HG02885 (cell line): ENCODE measurements around the gene CAMK2G.
A peak's percentile ranks its signal among the peaks of the same experiment; 100 is the strongest.
"Not testable (repeated sequence)": the region's sequence is repeated elsewhere in the genome, so short reads cannot be mapped to it uniquely, and the experiment has no call there.

Experiments used
- ATAC-seq: cut with Tn5 transposase; IDR thresholded peaks from one replicate; pipeline ENCODE4 v1.9.1; 2021; ENCODE audit warnings: mild to moderate bottlenecking; ENCODE audit not compliant: unreplicated experiment, poor library complexity

Gene CAMK2G

DNA sequence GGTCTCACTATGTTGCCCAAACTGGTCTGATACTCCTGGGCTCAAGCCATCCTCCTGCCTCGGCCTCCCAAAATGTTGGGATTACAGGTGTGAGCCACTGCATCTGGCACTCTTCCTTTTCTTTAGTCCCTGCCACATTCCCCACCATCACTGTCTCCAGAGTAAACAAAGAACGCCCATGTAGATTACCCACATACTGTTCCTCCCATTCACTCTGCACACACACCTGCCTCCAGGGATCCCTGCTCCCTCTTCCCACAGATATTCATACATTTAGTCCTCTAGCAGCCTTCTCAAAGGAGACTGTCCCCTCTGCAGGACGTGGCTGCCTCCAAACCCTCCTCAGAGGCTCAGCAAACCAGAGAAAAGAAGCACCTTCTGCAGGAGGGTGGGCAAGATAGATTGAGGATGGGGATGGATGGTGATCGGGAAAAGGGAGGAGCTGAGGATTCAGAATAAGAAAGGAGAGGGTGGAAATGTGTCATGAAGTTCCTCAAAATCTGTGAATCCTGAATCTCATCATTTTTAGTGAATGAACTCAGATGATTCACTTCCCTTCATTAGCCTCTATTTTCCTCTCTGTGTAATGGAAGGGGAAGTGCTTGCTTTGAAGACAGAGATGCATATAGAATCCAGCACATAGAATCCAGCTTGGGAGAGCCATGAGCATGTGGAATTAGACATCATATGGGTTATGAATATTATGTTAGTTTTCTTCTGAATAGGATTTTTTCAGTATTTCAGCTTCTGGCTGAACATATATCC is 31.1 kb upstream of the CAMK2G start:
- ATAC-seq = no peak

DNA sequence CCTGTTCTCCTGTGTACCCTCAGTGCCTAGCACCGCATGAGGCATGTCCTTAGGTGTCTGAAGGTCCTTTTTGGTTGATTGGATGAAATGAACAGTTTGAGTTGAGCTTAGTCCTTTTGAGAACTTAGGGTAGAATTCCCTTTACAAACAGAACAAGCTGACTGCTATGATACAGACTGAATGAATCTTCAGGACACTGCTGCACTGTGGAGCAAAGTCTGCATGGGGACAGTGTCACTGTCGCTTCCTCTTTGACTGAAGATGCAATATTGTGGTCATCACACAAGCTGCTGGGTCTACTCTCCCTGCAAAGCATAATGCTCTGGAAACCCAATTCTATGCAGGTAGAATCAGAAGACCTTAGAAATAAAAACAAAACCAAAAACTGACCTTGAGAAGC is 28.0 kb upstream of the CAMK2G start:
- ATAC-seq = no peak

DNA sequence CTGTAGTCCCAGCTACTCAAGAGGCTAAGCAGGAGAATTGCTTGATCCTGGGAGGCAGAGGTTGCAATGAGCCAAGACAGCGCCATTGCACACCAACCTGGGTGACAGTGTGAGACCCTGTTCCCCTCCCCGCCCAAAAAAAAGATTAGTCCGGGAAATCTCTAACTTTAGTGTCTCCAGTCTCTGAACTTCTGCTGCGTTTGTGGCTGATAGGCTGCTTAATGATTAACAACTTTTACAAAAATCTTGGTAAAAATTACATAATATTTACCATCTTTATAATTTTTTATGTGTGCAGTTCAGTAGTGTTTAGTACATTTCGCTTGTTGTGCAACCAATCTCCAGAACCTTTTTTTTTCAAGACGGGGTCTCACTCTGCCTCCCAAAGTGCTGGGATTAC is 26.9 kb upstream of the CAMK2G start:
- ATAC-seq = no peak

DNA sequence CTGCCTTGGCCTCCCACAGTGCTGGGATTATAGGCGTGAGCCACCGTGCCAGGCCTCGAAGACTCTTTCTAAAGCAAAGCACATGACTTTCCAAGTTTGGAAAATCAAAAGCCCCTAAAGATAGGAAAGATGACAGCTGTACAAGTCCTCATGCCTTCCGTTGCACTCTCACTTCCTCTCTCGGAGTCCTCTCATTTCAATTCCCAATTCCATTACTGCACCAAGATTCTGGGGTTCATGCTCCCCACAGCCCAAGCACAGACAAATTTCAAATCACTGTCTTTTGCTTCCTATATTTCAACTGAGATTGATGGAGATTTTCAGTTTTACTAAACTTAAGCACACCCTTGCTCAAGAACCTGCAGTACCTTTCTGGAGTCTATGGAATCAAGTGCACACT is 25.7 kb upstream of the CAMK2G start:
- ATAC-seq = no peak

DNA sequence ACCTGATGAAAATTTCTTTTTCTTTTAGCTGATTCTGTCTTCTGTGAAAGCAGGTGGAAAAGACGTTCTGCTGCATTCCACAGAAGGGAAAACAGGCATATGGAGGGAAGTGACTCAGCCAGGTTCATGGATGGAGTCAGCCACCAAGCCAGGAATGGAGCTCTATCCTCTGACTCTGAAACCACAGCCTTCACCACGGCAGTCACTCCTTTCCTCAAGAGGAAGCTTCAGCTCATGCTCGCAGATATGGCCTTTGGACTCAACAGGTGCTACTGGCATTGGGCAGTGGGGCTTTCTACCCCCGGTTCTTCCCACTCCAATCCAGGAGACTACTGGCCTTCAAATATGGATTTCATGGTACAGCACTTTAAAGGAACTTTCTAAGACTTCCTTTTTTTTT is 25.1 kb upstream of the CAMK2G start:
- no peak for ATAC-seq

DNA sequence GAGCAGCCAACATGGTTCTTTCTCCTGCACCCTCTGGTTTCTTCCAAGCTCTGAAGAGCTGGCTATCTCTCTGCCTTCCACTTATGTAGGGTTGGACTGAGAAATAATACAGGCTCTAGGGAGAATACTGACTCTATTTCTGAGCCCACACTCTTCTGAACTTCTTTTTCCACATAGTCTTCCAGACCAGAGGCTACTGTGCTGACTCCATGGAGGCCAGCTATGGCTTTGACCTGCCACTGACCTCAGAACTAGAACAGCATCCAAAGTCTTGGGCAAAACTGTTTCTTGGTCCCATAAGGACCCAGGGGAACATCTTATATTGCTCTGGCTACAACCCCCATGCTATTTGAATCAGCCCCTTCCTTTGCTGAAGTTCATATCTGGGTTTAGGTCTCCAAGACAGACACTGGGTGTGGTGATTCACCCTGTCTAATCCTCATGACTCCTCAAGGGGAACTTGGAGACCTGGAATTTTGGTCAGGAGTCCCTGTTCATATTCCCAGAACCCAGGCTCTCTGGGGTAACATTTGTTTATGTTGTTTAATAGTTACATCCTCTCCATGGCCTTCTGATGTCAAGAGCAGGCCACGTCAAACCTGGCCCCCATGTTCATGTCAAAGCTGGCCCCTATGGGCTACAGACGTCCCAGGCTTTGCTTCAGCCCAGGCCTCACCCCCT is 24.5 kb upstream of the CAMK2G start:
- no peak for ATAC-seq

DNA sequence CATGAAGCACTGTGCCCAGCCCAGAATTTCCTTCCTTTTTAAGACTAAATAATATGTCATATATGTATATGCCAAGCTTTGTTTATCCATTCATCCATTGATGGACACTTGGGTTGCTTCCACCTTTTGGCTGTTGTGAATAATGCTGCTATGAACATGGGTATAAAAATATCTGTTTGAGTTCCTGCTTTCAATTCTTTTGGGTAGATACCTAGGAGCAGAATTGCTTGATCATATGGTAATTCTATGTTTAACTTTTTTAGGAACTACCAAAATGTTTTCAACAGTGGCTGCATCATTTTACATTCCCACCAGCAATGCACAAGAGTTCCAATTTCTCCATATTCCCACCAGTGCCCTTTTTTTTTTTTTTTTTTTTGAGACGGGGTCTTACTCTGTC is 23.3 kb upstream of the CAMK2G start:
- ATAC-seq = no peak

DNA sequence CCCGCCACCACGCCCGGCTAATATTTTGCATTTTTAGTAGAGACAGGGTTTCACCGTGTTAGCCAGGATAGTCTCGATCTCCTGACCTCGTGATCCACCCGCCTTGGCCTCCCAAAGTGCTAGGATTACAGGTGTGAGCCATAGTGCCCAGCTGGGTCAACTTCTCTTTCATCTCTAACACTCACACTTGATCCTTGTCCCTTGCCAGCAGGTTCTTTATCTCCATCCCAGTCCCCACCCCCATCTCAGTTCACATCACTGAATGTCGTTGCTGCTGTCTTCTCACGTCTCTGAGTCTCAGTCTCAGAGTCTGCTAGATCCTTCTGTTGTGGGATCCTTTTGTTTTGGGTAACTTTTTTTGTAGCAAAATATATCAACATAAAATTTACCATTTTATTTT is 21.0 kb upstream of the CAMK2G start:
- ATAC-seq = not testable (repeated sequence)

DNA sequence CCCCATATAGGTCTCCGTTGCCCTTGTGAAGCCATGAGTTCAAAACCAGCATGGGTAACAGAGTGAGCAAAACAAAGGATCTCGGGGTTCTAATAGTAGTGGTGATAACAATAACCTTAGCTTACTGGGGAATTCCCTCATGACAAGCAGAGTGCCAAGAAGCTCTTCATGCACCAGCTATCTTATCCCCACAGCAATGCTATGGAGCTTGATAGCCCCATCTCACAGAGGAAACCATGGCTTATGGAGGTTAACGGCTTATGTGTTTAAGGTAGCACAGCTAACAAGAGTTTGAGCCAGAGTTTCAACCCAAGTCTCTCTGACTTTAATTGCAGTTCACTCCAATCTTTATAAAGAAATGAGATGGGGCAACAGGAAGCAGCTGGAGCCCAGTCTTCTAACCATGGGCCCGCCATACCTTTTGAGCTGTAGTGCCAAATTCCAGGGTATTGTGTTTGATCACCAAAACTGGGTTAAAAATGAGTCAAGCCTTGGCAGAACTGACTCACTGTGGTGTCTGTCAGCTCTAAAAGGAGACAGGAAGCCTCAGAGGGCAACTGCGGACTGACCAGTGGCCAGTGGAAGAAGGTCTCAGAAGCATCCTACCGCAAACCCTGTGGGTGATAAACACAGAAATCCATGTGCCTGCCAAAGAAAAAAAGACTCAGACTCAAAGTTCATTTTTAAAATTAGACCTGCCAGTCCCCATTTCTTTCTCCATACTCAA is 20.1 kb upstream of the CAMK2G start:
- no peak for ATAC-seq

DNA sequence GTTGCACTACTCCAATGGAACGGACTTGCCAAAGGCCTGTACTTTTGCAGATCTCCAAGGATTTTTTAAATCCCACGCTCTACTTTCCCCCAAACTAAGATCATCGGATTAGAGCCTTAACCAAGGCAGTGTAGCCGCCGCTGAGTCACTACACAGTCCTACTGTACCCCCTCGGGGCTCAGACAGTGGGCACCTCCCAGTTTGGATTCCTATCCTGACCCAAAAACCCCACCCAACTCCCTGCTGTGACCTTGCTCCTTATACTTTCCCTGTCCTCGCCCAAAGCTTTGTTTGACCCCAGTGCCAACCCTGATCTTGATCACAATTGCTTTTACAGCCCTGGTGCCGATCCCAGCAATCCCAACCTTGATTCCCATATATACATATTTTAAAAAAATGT is 19.1 kb upstream of the CAMK2G start:
- ATAC-seq = no peak

DNA sequence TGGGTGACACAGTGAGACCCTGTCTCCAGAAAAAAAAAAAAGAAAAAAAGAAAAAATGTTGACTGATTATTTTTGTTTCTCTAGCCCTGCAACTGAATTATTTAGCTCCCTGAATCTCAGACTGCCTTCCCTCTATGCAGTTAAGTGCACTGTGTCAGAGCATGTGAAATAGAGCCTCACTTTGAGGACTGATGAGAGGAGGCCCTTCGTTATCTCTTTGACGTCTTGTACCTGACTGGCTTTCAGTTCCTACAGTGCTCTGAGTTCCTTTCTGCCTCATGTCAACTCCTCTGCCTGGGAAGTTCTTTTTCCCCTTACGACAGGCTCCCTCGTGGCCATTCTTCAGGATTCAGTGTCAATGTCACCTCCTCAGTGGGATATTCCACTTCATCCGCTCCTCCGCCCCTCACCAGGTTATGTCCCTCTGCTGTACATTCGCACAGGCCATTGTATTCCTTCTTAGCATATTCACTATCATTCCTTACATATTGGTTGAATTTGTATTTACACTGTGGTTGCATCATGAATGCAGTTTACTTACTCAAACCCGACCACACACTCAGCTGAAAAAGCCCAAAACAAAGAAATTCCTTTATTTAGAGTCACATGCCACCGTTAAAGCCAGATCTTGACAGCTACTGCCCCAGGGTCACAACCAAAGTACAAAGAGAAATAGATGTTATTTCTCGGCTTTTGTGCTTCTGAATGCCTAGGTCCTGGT is 18.1 kb upstream of the CAMK2G start:
- no peak for ATAC-seq

DNA sequence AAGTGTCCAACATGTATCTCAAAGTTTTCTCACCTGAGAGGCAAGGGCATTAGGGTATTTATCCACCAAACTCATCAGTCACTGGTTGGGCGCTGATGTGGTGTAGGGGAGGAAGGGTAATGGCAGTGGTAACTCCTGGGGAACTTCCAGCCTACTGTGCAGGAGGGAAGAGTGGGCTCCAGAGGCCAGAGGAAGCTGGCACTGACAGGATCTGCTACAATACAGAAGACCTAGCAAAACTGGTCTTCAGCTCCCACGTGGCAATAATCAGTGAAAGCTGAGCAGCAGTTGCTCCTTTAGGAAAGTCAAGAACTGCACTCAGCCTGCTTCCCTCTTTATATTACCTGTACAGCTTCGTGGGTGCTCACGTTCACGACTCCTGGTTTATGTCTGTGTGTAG is 17.2 kb upstream of the CAMK2G start:
- ATAC-seq = no peak

DNA sequence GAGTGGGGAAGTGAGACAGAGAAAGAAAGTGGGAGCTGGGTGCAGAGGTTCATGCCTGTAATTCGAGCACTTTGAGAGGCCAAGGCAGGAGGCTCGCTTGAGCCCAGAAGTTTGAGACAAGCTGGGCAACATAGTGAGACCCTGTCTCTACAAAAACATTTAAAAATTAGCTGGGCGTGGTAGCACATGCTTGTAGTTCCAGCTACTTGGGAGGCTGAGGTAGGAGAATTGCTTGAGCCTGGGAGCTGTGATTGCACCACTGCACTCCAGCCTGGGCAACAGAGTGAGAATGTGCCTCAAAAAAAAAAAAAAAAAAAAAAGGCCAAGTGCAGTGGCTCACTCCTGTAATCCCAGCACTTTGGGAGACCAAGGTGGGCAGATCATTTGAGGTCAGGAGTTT is 16.5 kb upstream of the CAMK2G start:
- ATAC-seq = not testable (repeated sequence)

DNA sequence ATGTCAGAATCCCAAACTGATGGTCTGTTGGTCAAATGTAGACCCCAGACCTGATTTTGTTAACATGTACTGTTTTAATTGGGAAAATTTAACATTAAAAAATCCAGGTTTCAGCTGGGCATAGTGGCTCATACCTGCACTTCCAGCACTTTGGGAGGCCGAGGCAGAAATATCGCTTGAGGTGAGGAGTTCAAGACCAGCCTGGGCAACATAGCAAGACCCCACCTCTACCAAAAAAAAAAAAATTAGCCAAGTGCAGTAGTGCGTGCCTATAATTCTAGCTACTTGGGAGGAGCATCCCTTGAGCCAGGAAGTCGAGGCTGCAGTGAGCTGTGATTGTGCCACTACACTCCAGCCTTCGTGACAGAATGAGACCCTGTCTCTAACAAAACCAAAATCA is 15.9 kb upstream of the CAMK2G start:
- ATAC-seq = no peak

DNA sequence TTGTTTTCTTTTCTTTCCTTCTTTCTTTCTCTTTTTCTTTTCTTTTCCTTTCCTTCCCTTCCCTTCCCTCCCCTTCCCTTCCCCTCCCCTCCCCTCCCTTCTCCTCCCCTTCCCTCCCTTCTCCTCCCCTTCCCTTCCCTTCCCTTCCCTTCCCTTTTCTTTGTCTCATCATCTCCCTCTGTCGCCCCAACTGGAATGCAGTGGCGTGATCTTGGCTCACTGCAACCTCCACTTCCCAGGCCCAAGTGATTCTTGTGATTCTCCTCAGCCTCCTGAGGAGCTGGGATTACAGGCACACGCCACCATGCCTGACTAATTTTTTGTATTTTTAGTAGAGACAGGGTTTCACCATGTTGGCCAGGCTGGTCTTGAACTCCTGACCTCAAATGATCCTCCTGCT is 15.1 kb upstream of the CAMK2G start:
- ATAC-seq = not testable (repeated sequence)

DNA sequence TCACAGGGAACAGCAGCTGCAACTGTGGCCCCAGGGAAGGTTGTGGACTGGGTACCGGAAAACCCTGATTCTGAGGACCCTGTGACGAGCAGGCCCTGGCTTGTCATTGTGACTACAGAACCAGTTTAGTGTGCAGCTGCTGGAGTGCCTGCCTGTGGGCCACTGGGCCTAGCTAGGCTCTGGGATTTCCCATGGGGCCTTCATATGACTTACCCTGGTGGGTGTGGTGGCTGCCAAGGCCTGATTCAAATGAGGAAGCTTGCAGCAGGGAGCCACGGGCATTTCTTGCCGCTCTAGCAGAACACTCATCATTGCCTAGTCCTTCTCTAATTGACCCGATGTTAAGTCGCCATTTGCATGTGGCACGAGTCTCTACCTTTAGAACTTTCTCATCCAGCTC is 14.7 kb upstream of the CAMK2G start:
- no peak for ATAC-seq

DNA sequence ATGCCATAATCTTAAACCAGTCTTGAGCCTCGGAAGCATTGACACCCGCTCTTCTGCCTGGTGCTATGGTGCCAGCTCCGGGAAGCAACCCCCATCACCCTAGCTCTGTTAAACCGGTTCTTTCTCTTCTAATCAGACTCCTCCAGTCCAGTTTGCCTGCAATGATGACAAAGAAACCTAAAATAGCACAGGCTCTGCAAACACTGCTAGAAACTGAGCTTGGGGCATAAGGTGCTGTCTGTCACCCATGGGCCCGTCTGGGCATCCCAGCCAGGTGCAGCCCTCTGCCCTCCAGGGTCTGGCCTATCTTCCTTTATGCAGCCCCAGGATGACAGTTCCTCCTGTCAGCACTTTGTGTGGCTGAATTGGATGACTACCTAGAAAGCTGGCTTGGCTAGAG is 14.2 kb upstream of the CAMK2G start:
- ATAC-seq = no peak

DNA sequence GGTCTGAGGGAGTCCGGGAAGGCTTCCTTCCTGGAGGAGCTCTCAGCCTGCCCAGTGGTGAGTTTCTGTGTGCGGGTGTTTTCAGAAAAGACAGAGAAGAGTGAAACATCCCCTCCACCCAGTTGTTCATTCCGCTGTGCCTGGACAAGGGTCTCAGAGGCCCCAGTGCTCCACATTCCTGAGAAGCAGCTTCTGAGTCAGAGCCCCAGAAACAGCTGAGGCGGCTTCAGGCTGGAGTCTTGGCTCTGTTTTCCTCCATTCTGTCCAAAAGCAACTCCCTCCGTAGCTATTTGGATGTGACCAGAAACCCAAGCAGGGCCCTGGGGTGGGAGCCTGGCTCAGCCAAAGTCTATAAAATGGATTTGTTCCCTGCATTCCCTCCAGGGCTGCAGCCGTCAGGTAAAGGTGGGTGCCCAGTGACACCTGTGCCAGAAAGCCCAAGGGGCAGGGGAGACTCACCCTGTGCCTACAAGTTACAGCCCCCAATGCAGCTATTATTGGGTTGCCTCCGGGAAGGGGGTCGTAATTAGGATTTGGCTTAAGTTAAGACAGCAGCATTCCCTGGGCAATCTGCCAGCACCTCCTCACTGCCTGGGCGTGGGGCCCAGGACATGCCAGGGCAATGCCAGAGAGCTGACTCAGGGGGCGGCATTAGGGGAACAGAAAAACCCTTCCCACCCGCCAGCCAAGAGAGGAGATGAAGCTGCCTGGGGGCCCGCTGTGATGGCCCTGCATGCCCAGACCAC is 13.1 kb upstream of the CAMK2G start:
- ATAC-seq = no peak

DNA sequence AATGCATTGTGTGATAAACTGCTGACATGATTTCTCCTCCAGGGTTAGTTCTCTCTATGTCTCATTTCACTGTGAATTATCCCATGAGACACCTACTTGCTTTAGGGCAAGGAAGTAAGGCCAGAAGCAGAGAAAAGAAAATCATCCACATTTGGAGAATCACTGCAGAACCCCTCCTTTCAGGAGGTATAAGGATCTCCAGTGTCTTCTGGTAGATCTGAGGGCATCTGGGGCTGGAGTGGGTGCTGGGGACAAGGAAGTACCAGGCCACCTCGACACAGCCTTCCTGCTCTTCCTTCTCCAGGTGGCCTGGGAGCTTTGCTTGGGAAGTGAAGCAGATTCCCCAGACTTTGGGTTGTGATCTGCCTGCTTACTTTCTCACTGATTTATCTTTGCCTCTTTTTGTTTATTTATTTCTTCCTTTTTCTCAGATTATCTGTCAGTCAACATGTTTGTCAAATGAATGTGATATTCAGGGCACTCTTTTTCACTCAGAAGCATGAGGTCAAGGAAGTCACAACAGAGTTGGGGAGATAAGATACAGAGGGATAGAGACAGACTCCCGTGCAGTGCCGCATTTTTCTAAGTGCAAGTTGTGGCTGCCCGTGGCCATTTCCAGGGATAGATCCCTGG is 12.4 kb upstream of the CAMK2G start:
- ATAC-seq = no peak

DNA sequence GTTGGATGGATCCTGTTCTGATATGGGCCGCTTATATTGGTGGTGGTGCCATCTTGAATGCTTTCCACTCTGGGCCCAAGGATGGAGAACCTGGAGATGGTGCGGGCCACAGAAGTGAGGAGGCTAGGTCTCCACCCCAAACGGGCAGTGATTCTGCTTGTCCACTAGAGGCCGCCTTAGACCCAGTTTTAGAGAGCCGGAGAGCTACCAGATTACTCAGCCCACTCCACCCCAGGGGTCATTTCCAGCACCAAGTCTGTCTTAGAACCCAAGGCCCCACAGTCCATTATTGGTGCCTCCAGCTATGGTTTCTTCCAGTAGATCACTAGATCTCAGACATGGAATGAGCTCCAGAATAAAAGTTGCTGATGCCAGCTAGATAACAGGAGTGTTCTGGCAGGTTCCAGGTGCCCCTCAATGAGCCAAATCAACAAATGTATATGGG is 11.8 kb upstream of the CAMK2G start:
- peak; percentile 71 for ATAC-seq
